Tibial nerve (tissue), 3 donors: ENCODE results near the gene PIGB.

Source experiments
- POLR2A ChIP-seq, 2 donors: fragments of 450-650 bp; IDR thresholded peaks; one replicate each; pipeline ENCODE4 v1.6.1; 2017; ENCODE audit warnings: antibody characterized with exemption in 2 of 2, mild to moderate bottlenecking in 2 of 2, moderate library complexity in 2 of 2
- TF ChIP-seq, protein P1 (sequence below), 5 experiments: fragments of 200-600 bp in 3 of 5; fragments of 450-650 bp in 2 of 5; sonication (generic) in 3 of 5; IDR thresholded peaks; one replicate each; pipeline ENCODE4 v1.5.1; 2016 to 2019; ENCODE audit warnings: antibody characterized with exemption in 5 of 5, mild to moderate bottlenecking in 3 of 5, moderate library complexity in 2 of 5

DNA sequence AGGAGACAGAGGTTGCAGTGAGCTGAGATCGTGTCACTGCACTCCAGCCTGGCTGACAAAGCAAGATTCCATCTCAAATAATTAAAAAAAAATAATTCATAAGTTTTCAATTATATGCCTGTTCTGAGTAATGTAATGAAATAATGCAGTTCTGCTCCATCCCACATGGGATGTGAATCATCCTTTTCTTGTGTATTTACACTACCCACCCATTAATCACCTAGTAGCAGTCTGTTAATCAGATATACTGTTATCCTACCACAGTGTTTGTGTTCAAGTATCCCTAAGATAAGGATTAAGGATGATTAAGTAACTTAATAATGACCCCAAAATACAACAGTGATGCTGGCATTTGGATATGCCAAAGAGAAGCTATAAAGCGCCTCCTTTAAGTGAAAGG, 38.8 kb downstream of the PIGB start:
- TF ChIP-seq, protein P1, sequence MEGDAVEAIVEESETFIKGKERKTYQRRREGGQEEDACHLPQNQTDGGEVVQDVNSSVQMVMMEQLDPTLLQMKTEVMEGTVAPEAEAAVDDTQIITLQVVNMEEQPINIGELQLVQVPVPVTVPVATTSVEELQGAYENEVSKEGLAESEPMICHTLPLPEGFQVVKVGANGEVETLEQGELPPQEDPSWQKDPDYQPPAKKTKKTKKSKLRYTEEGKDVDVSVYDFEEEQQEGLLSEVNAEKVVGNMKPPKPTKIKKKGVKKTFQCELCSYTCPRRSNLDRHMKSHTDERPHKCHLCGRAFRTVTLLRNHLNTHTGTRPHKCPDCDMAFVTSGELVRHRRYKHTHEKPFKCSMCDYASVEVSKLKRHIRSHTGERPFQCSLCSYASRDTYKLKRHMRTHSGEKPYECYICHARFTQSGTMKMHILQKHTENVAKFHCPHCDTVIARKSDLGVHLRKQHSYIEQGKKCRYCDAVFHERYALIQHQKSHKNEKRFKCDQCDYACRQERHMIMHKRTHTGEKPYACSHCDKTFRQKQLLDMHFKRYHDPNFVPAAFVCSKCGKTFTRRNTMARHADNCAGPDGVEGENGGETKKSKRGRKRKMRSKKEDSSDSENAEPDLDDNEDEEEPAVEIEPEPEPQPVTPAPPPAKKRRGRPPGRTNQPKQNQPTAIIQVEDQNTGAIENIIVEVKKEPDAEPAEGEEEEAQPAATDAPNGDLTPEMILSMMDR (IDR thresholded peaks at IDR 0.05), result no peak
- no peak for TF ChIP-seq POLR2A (IDR thresholded peaks at IDR 0.05)
